WTC11 (cell line): ENCODE measurements around the gene SLC23A2. TPM values are rescaled to one million over a fixed set of nuclear protein-coding genes. Genes with fewer than 3 reads are reported as not detected.

ENCODE experiments used
- ATAC-seq: fragments of 200-7000 bp; cut with Tn5 transposase; 2 replicates; pipeline ENCODE4 v1.10.0; 2021; ENCODE audit warnings: mild to moderate bottlenecking, moderate library complexity
- CTCF ChIA-PET: fragments of 300-600 bp; sonication (Branson Sonifier 250); formaldehyde crosslinking; loops from one replicate; lab custom pipeline; 2021; ENCODE audit warnings: antibody characterized with exemption; lab: Charles Lee
- POLR2A ChIA-PET: fragments of 350-600 bp; sonication (Branson Sonifier 250); formaldehyde crosslinking; loops from one replicate; lab custom pipeline; 2021; ENCODE audit warnings: antibody characterized with exemption; lab: Charles Lee
- DNase-seq: peaks from one replicate; pipeline ENCODE4 v3.0.0; 2021; ENCODE audit warnings: low spot score
- H3K27ac Mint-ChIP-seq: 2 replicates; pipeline ENCODE4 v1.8.0; 2021; ENCODE audit warnings: mixed read lengths
- H3K27me3 Mint-ChIP-seq: 2 replicates; pipeline ENCODE4 v1.8.0; 2021; ENCODE audit warnings: low read depth, mild to moderate bottlenecking, moderate library complexity, mixed read lengths
- H3K36me3 Mint-ChIP-seq: 2 replicates; pipeline ENCODE4 v1.8.0; 2021; ENCODE audit warnings: mixed read lengths
- H3K4me1 Mint-ChIP-seq: 2 replicates; pipeline ENCODE4 v1.8.0; 2022; ENCODE audit warnings: mixed read lengths
- H3K4me3 Mint-ChIP-seq: 2 replicates; pipeline ENCODE4 v1.8.0; 2021; ENCODE audit warnings: mild to moderate bottlenecking, moderate library complexity, mixed read lengths
- H3K9me3 Mint-ChIP-seq: 2 replicates; pipeline ENCODE4 v1.8.0; 2021; ENCODE audit warnings: mixed read lengths
- ELF4 ChIP-seq: sonication (generic); formaldehyde crosslinking; IDR thresholded peaks from 2 replicates; pipeline ENCODE4 v1.8.1; 2022; ENCODE audit warnings: low read depth, mild to moderate bottlenecking, moderate library complexity, missing genetic modification reagents
- ETV6 ChIP-seq: sonication (generic); formaldehyde crosslinking; IDR thresholded peaks from 2 replicates; pipeline ENCODE4 v1.8.1; 2022; ENCODE audit warnings: mild to moderate bottlenecking, missing genetic modification reagents
- FOXJ3 ChIP-seq: sonication (generic); formaldehyde crosslinking; IDR thresholded peaks from 2 replicates; pipeline ENCODE4 v1.9.0; 2021; ENCODE audit warnings: missing genetic modification reagents, mild to moderate bottlenecking, borderline replicate concordance
- GABPB1 ChIP-seq: sonication (generic); formaldehyde crosslinking; IDR thresholded peaks from 2 replicates; pipeline ENCODE4 v1.8.1; 2023; ENCODE audit warnings: mild to moderate bottlenecking, missing genetic modification reagents
- GRHL2 ChIP-seq: fragments of 250-450 bp; sonication (Bioruptor Pico); IDR thresholded peaks from 2 replicates; pipeline ENCODE4 v1.8.0; 2022; ENCODE audit warnings: mild to moderate bottlenecking, moderate library complexity; ENCODE audit not compliant: insufficient replicate concordance, severe bottlenecking
- KAT7 ChIP-seq: sonication (generic); formaldehyde crosslinking; IDR thresholded peaks from 2 replicates; pipeline ENCODE4 v1.8.1; 2023; ENCODE audit warnings: missing genetic modification reagents, mild to moderate bottlenecking, borderline replicate concordance
- NFATC4 ChIP-seq: fragments of 250-450 bp; sonication (Bioruptor Pico); IDR thresholded peaks from 2 replicates; pipeline ENCODE4 v1.9.0; 2021; ENCODE audit warnings: mild to moderate bottlenecking
- NR1H2 ChIP-seq: sonication (generic); formaldehyde crosslinking; IDR thresholded peaks from 2 replicates; pipeline ENCODE4 v1.9.0; 2021; ENCODE audit warnings: mild to moderate bottlenecking, moderate library complexity, missing genetic modification reagents
- NR3C1 ChIP-seq: sonication (generic); formaldehyde crosslinking; conservative IDR thresholded peaks from 2 replicates; pipeline ENCODE4 v1.8.1; 2023; ENCODE audit warnings: low read depth, mild to moderate bottlenecking, missing genetic modification reagents
- PRRX2 ChIP-seq: fragments of 250-450 bp; sonication (Bioruptor Pico); IDR thresholded peaks from 2 replicates; pipeline ENCODE4 v1.8.0; 2021; ENCODE audit warnings: mild to moderate bottlenecking
- SMAD4 ChIP-seq: sonication (generic); formaldehyde crosslinking; IDR thresholded peaks from 2 replicates; pipeline ENCODE4 v1.8.0; 2022; ENCODE audit warnings: mild to moderate bottlenecking, missing genetic modification reagents
- ZBTB21 ChIP-seq: sonication (generic); formaldehyde crosslinking; IDR thresholded peaks from 2 replicates; pipeline ENCODE4 v1.8.1; 2023; ENCODE audit warnings: mild to moderate bottlenecking, missing genetic modification reagents, borderline replicate concordance
- ZNF263 ChIP-seq: sonication (generic); formaldehyde crosslinking; IDR thresholded peaks from 2 replicates; pipeline ENCODE4 v1.8.1; 2022; ENCODE audit warnings: low read depth, mild to moderate bottlenecking, moderate library complexity, missing genetic modification reagents
- ZNF396 ChIP-seq: fragments of 250-450 bp; sonication (Bioruptor Pico); IDR thresholded peaks from 2 replicates; pipeline ENCODE4 v1.8.0; 2021; ENCODE audit warnings: mild to moderate bottlenecking, moderate library complexity, borderline replicate concordance
- ZNF671 ChIP-seq: fragments of 250-450 bp; sonication (Bioruptor Pico); IDR thresholded peaks from 2 replicates; pipeline ENCODE4 v1.8.0; 2021; ENCODE audit warnings: mild to moderate bottlenecking
- total RNA-seq: library from RNA; stranded (reverse); gene quantifications from 3 replicates; pipeline ENCODE4 v1.2.3, GENCODE V29; 2021
- TF ChIP-seq, protein P1 (sequence below): fragments of 250-450 bp; sonication (Bioruptor Pico); IDR thresholded peaks from 2 replicates; pipeline ENCODE4 v1.9.0; 2021; ENCODE audit warnings: mild to moderate bottlenecking
- TF ChIP-seq, protein P2 (sequence below): sonication (generic); formaldehyde crosslinking; IDR thresholded peaks from 2 replicates; pipeline ENCODE4 v1.8.0; 2023; ENCODE audit warnings: missing genetic modification reagents, mild to moderate bottlenecking, borderline replicate concordance
- TF ChIP-seq, protein P3 (sequence below): sonication (generic); formaldehyde crosslinking; IDR thresholded peaks from 2 replicates; pipeline ENCODE4 v1.8.0; 2023; ENCODE audit warnings: mild to moderate bottlenecking, missing genetic modification reagents
- TF ChIP-seq, protein P4 (sequence below): sonication (generic); formaldehyde crosslinking; IDR thresholded peaks from 2 replicates; pipeline ENCODE4 v1.8.1; 2023; ENCODE audit warnings: mild to moderate bottlenecking, missing genetic modification reagents
- TF ChIP-seq, protein P5 (sequence below): sonication (generic); formaldehyde crosslinking; IDR thresholded peaks from 2 replicates; pipeline ENCODE4 v1.8.1; 2023; ENCODE audit warnings: mild to moderate bottlenecking, missing genetic modification reagents, moderate library complexity
- TF ChIP-seq, protein P6 (sequence below): sonication (generic); formaldehyde crosslinking; IDR thresholded peaks from 2 replicates; pipeline ENCODE4 v1.8.0; 2022; ENCODE audit warnings: missing genetic modification reagents

The SLC23A2 gene
- total RNA-seq, 1 experiment from 2014 or later = 14.5 TPM

DNA sequence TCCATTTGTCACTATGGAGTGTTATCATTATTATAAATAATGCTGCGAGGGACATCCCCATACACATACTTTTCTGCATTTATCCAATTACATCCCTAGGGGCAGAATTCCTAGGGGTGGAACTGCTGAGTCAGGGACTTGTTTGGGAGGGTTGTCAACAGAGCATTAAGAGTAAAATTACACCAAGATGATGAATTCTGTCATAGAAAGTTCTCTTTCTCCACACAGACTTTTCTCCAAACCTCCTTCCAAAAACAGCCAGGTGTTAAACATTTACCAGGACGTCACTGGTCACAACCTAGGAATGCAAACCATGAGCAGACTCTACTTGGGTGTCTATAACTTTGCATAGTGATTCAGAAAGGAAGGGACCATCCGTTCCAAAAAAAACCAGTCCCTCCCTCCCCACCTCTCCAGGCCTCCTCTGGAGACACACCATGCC is 184.1 kb downstream of the SLC23A2 start (continued):
- TF ChIP-seq, protein P1, sequence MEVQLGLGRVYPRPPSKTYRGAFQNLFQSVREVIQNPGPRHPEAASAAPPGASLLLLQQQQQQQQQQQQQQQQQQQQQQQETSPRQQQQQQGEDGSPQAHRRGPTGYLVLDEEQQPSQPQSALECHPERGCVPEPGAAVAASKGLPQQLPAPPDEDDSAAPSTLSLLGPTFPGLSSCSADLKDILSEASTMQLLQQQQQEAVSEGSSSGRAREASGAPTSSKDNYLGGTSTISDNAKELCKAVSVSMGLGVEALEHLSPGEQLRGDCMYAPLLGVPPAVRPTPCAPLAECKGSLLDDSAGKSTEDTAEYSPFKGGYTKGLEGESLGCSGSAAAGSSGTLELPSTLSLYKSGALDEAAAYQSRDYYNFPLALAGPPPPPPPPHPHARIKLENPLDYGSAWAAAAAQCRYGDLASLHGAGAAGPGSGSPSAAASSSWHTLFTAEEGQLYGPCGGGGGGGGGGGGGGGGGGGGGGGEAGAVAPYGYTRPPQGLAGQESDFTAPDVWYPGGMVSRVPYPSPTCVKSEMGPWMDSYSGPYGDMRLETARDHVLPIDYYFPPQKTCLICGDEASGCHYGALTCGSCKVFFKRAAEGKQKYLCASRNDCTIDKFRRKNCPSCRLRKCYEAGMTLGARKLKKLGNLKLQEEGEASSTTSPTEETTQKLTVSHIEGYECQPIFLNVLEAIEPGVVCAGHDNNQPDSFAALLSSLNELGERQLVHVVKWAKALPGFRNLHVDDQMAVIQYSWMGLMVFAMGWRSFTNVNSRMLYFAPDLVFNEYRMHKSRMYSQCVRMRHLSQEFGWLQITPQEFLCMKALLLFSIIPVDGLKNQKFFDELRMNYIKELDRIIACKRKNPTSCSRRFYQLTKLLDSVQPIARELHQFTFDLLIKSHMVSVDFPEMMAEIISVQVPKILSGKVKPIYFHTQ (CRISPR knock-in tag) = no peak
- TF ChIP-seq, protein P2, sequence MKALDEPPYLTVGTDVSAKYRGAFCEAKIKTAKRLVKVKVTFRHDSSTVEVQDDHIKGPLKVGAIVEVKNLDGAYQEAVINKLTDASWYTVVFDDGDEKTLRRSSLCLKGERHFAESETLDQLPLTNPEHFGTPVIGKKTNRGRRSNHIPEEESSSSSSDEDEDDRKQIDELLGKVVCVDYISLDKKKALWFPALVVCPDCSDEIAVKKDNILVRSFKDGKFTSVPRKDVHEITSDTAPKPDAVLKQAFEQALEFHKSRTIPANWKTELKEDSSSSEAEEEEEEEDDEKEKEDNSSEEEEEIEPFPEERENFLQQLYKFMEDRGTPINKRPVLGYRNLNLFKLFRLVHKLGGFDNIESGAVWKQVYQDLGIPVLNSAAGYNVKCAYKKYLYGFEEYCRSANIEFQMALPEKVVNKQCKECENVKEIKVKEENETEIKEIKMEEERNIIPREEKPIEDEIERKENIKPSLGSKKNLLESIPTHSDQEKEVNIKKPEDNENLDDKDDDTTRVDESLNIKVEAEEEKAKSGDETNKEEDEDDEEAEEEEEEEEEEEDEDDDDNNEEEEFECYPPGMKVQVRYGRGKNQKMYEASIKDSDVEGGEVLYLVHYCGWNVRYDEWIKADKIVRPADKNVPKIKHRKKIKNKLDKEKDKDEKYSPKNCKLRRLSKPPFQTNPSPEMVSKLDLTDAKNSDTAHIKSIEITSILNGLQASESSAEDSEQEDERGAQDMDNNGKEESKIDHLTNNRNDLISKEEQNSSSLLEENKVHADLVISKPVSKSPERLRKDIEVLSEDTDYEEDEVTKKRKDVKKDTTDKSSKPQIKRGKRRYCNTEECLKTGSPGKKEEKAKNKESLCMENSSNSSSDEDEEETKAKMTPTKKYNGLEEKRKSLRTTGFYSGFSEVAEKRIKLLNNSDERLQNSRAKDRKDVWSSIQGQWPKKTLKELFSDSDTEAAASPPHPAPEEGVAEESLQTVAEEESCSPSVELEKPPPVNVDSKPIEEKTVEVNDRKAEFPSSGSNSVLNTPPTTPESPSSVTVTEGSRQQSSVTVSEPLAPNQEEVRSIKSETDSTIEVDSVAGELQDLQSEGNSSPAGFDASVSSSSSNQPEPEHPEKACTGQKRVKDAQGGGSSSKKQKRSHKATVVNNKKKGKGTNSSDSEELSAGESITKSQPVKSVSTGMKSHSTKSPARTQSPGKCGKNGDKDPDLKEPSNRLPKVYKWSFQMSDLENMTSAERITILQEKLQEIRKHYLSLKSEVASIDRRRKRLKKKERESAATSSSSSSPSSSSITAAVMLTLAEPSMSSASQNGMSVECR (CRISPR knock-in tag) = no peak
- TF ChIP-seq, protein P3, sequence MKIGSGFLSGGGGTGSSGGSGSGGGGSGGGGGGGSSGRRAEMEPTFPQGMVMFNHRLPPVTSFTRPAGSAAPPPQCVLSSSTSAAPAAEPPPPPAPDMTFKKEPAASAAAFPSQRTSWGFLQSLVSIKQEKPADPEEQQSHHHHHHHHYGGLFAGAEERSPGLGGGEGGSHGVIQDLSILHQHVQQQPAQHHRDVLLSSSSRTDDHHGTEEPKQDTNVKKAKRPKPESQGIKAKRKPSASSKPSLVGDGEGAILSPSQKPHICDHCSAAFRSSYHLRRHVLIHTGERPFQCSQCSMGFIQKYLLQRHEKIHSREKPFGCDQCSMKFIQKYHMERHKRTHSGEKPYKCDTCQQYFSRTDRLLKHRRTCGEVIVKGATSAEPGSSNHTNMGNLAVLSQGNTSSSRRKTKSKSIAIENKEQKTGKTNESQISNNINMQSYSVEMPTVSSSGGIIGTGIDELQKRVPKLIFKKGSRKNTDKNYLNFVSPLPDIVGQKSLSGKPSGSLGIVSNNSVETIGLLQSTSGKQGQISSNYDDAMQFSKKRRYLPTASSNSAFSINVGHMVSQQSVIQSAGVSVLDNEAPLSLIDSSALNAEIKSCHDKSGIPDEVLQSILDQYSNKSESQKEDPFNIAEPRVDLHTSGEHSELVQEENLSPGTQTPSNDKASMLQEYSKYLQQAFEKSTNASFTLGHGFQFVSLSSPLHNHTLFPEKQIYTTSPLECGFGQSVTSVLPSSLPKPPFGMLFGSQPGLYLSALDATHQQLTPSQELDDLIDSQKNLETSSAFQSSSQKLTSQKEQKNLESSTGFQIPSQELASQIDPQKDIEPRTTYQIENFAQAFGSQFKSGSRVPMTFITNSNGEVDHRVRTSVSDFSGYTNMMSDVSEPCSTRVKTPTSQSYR = no peak
- TF ChIP-seq ZBTB21 (CRISPR knock-in tag) (no peak), ELF4 (CRISPR knock-in tag) (no peak)
- TF ChIP-seq, protein P4, sequence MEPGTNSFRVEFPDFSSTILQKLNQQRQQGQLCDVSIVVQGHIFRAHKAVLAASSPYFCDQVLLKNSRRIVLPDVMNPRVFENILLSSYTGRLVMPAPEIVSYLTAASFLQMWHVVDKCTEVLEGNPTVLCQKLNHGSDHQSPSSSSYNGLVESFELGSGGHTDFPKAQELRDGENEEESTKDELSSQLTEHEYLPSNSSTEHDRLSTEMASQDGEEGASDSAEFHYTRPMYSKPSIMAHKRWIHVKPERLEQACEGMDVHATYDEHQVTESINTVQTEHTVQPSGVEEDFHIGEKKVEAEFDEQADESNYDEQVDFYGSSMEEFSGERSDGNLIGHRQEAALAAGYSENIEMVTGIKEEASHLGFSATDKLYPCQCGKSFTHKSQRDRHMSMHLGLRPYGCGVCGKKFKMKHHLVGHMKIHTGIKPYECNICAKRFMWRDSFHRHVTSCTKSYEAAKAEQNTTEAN (CRISPR knock-in tag) = no peak

DNA sequence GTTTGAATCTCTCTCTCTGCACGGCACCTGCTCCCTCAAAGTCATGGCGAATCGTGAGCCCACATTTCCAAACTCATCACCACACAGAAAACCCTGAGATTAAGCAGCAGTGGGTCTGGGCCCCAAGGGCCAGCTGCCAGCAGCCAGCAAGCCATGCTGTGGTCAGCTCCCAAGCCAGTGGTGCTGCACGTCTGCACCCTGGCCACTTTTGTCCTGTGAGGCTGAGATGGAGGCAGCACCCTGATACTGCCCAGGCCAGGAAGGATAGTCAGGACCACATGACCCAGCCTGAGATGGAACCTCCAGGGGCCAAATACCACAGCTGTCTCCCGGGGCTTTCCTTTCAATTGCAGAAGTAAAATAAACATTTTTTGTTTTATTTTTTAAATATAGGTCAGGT is 185.7 kb downstream of the SLC23A2 start:
- Mint-ChIP-seq H3K4me1 (peaks cover 21% of the 10 kb centered on the region), H3K4me3 (no peak overlapping the region), H3K27me3 (peaks cover 1% of the 10 kb centered on the region; the same call in 1 of the 2 replicates)

DNA sequence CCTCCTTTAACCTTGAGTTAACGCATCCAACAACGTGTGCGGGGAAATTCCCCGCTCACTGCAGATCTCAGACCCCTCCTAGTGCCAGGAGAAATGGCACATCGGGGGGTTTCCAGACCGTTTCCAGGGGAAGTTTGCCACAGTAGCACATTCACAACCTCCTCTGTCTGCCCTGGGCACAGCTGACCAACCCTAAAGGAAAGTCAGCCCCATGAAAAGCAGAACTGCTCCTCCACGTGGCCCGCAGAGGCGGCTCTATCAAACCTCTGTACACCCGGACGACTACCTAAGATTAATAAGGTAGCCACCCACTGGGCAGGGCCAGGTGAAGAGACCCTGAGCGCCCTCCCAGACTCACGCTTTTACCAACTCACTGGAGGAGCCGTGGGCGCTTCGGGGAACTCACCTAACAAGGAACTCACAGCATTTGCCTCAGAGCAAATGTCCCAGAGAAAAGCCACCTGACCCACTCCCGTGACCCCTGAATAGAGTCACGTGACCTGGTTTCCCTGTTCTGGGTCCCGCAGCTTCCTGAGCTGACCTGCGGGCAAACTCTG is 186.5 kb downstream of the SLC23A2 start:
- Mint-ChIP-seq H3K27me3 (no peaks in the 10 kb centered on the region), H3K4me1 (peaks cover 22% of the 10 kb centered on the region), H3K9me3 (0 out of 2 replicates have a peak, but pooled peaks cover 6% of the 10 kb centered on the region), H3K27ac (no peak overlapping the region), H3K36me3 (peaks cover 9% of the 10 kb centered on the region), H3K4me3 (no peak overlapping the region)
- ATAC-seq (no peak), DNase-seq (no peak)
- CTCF ChIA-PET = interaction anchor here (1.0 to 1.2 kb wide), 2 partner anchors 8 to 184 kb away, joined by 3 read pairs; no protein-coding TSS in a partner anchor
- POLR2A ChIA-PET = no interaction called here
- no peak for TF ChIP-seq GRHL2
- TF ChIP-seq, protein P5, sequence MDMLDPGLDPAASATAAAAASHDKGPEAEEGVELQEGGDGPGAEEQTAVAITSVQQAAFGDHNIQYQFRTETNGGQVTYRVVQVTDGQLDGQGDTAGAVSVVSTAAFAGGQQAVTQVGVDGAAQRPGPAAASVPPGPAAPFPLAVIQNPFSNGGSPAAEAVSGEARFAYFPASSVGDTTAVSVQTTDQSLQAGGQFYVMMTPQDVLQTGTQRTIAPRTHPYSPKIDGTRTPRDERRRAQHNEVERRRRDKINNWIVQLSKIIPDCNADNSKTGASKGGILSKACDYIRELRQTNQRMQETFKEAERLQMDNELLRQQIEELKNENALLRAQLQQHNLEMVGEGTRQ (CRISPR knock-in tag) = peak; percentile 69
- TF ChIP-seq ETV6 = no peak
- TF ChIP-seq, protein P6, sequence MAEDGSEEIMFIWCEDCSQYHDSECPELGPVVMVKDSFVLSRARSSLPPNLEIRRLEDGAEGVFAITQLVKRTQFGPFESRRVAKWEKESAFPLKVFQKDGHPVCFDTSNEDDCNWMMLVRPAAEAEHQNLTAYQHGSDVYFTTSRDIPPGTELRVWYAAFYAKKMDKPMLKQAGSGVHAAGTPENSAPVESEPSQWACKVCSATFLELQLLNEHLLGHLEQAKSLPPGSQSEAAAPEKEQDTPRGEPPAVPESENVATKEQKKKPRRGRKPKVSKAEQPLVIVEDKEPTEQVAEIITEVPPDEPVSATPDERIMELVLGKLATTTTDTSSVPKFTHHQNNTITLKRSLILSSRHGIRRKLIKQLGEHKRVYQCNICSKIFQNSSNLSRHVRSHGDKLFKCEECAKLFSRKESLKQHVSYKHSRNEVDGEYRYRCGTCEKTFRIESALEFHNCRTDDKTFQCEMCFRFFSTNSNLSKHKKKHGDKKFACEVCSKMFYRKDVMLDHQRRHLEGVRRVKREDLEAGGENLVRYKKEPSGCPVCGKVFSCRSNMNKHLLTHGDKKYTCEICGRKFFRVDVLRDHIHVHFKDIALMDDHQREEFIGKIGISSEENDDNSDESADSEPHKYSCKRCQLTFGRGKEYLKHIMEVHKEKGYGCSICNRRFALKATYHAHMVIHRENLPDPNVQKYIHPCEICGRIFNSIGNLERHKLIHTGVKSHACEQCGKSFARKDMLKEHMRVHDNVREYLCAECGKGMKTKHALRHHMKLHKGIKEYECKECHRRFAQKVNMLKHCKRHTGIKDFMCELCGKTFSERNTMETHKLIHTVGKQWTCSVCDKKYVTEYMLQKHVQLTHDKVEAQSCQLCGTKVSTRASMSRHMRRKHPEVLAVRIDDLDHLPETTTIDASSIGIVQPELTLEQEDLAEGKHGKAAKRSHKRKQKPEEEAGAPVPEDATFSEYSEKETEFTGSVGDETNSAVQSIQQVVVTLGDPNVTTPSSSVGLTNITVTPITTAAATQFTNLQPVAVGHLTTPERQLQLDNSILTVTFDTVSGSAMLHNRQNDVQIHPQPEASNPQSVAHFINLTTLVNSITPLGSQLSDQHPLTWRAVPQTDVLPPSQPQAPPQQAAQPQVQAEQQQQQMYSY = no peak
- TF ChIP-seq PRRX2 (CRISPR knock-in tag) = no peak
- no peak for TF ChIP-seq GABPB1 (CRISPR knock-in tag)

More for the DNA sequence above, 185.7 kb downstream of the SLC23A2 start:
- H3K36me3 Mint-ChIP-seq = peaks cover 9% of the 10 kb centered on the region
- POLR2A ChIA-PET = no interaction called here
- CTCF ChIA-PET = interaction anchor here (1.2 kb wide), 1 partner anchor 9 kb away, joined by 3 read pairs; no protein-coding TSS in a partner anchor
- no peak for TF ChIP-seq ZNF396 (CRISPR knock-in tag)
- no peak for TF ChIP-seq ZNF671 (CRISPR knock-in tag)
- TF ChIP-seq KAT7 (CRISPR knock-in tag) = no peak
- no peak for TF ChIP-seq NFATC4 (CRISPR knock-in tag)
- TF ChIP-seq ZNF263 (CRISPR knock-in tag) = no peak
- no peak for TF ChIP-seq NR3C1 (CRISPR knock-in tag)
- TF ChIP-seq NR1H2 (CRISPR knock-in tag) = no peak
- no peak for TF ChIP-seq SMAD4 (CRISPR knock-in tag)
- TF ChIP-seq FOXJ3 (CRISPR knock-in tag) = no peak
- H3K27ac Mint-ChIP-seq = no peak overlapping the region
- H3K9me3 Mint-ChIP-seq = 0 out of 2 replicates have a peak, but pooled peaks cover 6% of the 10 kb centered on the region
- ATAC-seq (no peak), DNase-seq (no peak)
